ENCODE data around the gene ATF5. TPM values are rescaled to one million over a fixed set of nuclear protein-coding genes. Genes with fewer than 3 reads are reported as not detected.

The ATF5 gene
- 10 to 100 TPM; 52.3 to 73.6 TPM for total RNA-seq

- DNase-seq (peak; percentile 90 to 94), ATAC-seq (replicated peaks in 1 of 2) (peak; percentile 46 to 50)
- Mint-ChIP-seq H3K27ac (peak within 1 kb of the TSS; percentile 93), H3K9me3 (peaks cover 6% of the 10 kb centered on the region in 2 donors), H3K4me3 (peak within 1 kb of the TSS; percentile 90 to 99), H3K4me1 (ENCODE audit: low read depth) (peaks cover 91% of the 10 kb centered on the region), H3K36me3 (ENCODE audit: insufficient read depth in 2 of 2) (peaks cover 34 to 49% of the 10 kb centered on the region in 2 donors), H3K27me3 (ENCODE audit: low read depth) (no peaks in the 10 kb centered on the region)
Measured at GRCh38 chr19:49929121-49929610, at the start of gene ATF5, which contains the start of gene NUP62. Gene ATF5, plus strand, starts transcription at chr19:49929205. Its CDS starts 1,646 bp downstream, at chr19:49930851. Gene NUP62, minus strand, starts transcription at chr19:49929504. Its CDS starts 19,697 bp downstream, at chr19:49909807.

- no peak for DNase-seq
- H3K27ac Mint-ChIP-seq, result no peak overlapping the region
Measured at GRCh38 chr19:49879243-49879963, 49.6 kb upstream of the ATF5 start.

GRCh38 chr19:49880162-49880869 lies 48.7 kb upstream of the ATF5 start:
- no peak for DNase-seq
- ATAC-seq (replicated peaks in 1 of 2), result no peak
- Mint-ChIP-seq H3K36me3 (ENCODE audit: insufficient read depth in 2 of 2) (peaks cover 7 to 24% of the 10 kb centered on the region in 2 donors), H3K4me1 (ENCODE audit: low read depth) (peaks cover 26% of the 10 kb centered on the region), H3K4me3 (no peak overlapping the region), H3K27me3 (ENCODE audit: low read depth) (no peaks in the 10 kb centered on the region), H3K27ac (no peak overlapping the region), H3K9me3 (no peaks in the 10 kb centered on the region)

More at GRCh38 chr19:49879243-49879963, 49.6 kb upstream of the ATF5 start:
- Mint-ChIP-seq H3K4me1 (ENCODE audit: low read depth) (peaks cover 34% of the 10 kb centered on the region), H3K27me3 (ENCODE audit: low read depth) (no peaks in the 10 kb centered on the region), H3K36me3 (ENCODE audit: insufficient read depth in 2 of 2) (peaks cover 7 to 24% of the 10 kb centered on the region in 2 donors), H3K4me3 (peak overlapping the region in 1 of 2 donors; percentile 15), H3K9me3 (no peaks in the 10 kb centered on the region)
- ATAC-seq (replicated peaks in 1 of 2), result no peak

GRCh38 chr19:49881186-49881585 lies 47.8 kb upstream of the ATF5 start:
- DNase-seq (no peak), ATAC-seq (replicated peaks in 1 of 2) (no peak)
- Mint-ChIP-seq H3K27me3 (ENCODE audit: low read depth) (no peaks in the 10 kb centered on the region), H3K4me3 (no peak overlapping the region), H3K36me3 (ENCODE audit: insufficient read depth in 2 of 2) (peaks cover 9 to 23% of the 10 kb centered on the region in 2 donors), H3K27ac (peak overlapping the region; percentile 64), H3K4me1 (ENCODE audit: low read depth) (peaks cover 19% of the 10 kb centered on the region), H3K9me3 (no peaks in the 10 kb centered on the region)

GRCh38 chr19:49881672-49882394 lies 47.2 kb upstream of the ATF5 start:
- Mint-ChIP-seq H3K4me1 (ENCODE audit: low read depth) (peaks cover 19% of the 10 kb centered on the region), H3K9me3 (no peaks in the 10 kb centered on the region), H3K4me3 (no peak overlapping the region), H3K27ac (peak overlapping the region; percentile 65), H3K27me3 (ENCODE audit: low read depth) (no peaks in the 10 kb centered on the region), H3K36me3 (ENCODE audit: insufficient read depth in 2 of 2) (peaks cover 9 to 23% of the 10 kb centered on the region in 2 donors)
- DNase-seq (no peak), ATAC-seq (replicated peaks in 1 of 2) (no peak)

- Mint-ChIP-seq H3K4me3 (no peak overlapping the region), H3K4me1 (ENCODE audit: low read depth) (peaks cover 19% of the 10 kb centered on the region), H3K27ac (no peak overlapping the region), H3K9me3 (no peaks in the 10 kb centered on the region), H3K27me3 (ENCODE audit: low read depth) (no peaks in the 10 kb centered on the region), H3K36me3 (ENCODE audit: insufficient read depth in 2 of 2) (peaks cover 9 to 23% of the 10 kb centered on the region in 2 donors)
- ATAC-seq (replicated peaks in 1 of 2), result no peak
- no peak for DNase-seq
Measured at GRCh38 chr19:49882643-49883042, 46.4 kb upstream of the ATF5 start.

- no peak for ATAC-seq (replicated peaks in 1 of 2)
- H3K4me1 Mint-ChIP-seq (ENCODE audit: low read depth), result peaks cover 16% of the 10 kb centered on the region
- peaks cover 9 to 21% of the 10 kb centered on the region in 2 donors for H3K36me3 Mint-ChIP-seq (ENCODE audit: insufficient read depth in 2 of 2)
- H3K4me3 Mint-ChIP-seq, result no peak overlapping the region
- H3K27me3 Mint-ChIP-seq (ENCODE audit: low read depth), result no peaks in the 10 kb centered on the region
- H3K9me3 Mint-ChIP-seq, result no peaks in the 10 kb centered on the region
- H3K27ac Mint-ChIP-seq, result no peak overlapping the region
- DNase-seq, result no peak
Measured at GRCh38 chr19:49883094-49883493, 45.9 kb upstream of the ATF5 start.

GRCh38 chr19:49884109-49884508 lies 44.9 kb upstream of the ATF5 start:
- no peak for ATAC-seq (replicated peaks in 1 of 2)
- H3K4me1 Mint-ChIP-seq (ENCODE audit: low read depth), result peaks cover 7% of the 10 kb centered on the region
- H3K27me3 Mint-ChIP-seq (ENCODE audit: low read depth), result no peaks in the 10 kb centered on the region
- no peak for DNase-seq
- no peak overlapping the region for H3K27ac Mint-ChIP-seq
- H3K36me3 Mint-ChIP-seq (ENCODE audit: insufficient read depth in 2 of 2), result peaks cover 11 to 26% of the 10 kb centered on the region in 2 donors
- H3K9me3 Mint-ChIP-seq, result no peaks in the 10 kb centered on the region
- no peak overlapping the region for H3K4me3 Mint-ChIP-seq

- Mint-ChIP-seq H3K9me3 (no peaks in the 10 kb centered on the region), H3K4me1 (ENCODE audit: low read depth) (peaks cover 8% of the 10 kb centered on the region), H3K36me3 (ENCODE audit: insufficient read depth in 2 of 2) (peaks cover 12 to 29% of the 10 kb centered on the region in 2 donors), H3K27ac (no peak overlapping the region), H3K27me3 (ENCODE audit: low read depth) (no peaks in the 10 kb centered on the region), H3K4me3 (no peak overlapping the region)
- ATAC-seq (replicated peaks in 1 of 2) (no peak), DNase-seq (no peak)
Measured at GRCh38 chr19:49884760-49885159, 44.2 kb upstream of the ATF5 start.

GRCh38 chr19:49887037-49887664 lies 41.9 kb upstream of the ATF5 start:
- H3K4me3 Mint-ChIP-seq, result no peak overlapping the region
- DNase-seq, result no peak
- no peaks in the 10 kb centered on the region for H3K27me3 Mint-ChIP-seq (ENCODE audit: low read depth)
- H3K4me1 Mint-ChIP-seq (ENCODE audit: low read depth), result peaks cover 18% of the 10 kb centered on the region
- H3K9me3 Mint-ChIP-seq, result no peaks in the 10 kb centered on the region
- peaks cover 12 to 23% of the 10 kb centered on the region in 2 donors for H3K36me3 Mint-ChIP-seq (ENCODE audit: insufficient read depth in 2 of 2)
- no peak overlapping the region for H3K27ac Mint-ChIP-seq
- ATAC-seq (replicated peaks in 1 of 2), result no peak

GRCh38 chr19:49887665-49888509 lies 41.1 kb upstream of the ATF5 start:
- no peak for ATAC-seq (replicated peaks in 1 of 2)
- no peak for DNase-seq
- Mint-ChIP-seq H3K27ac (no peak overlapping the region), H3K9me3 (no peaks in the 10 kb centered on the region), H3K4me1 (ENCODE audit: low read depth) (peaks cover 26% of the 10 kb centered on the region), H3K27me3 (ENCODE audit: low read depth) (no peaks in the 10 kb centered on the region), H3K36me3 (ENCODE audit: insufficient read depth in 2 of 2) (peaks cover 15 to 21% of the 10 kb centered on the region in 2 donors), H3K4me3 (peak overlapping the region in 1 of 2 donors; percentile 29)

GRCh38 chr19:49888510-49888824 lies 40.5 kb upstream of the ATF5 start:
- ATAC-seq (replicated peaks in 1 of 2) (no peak), DNase-seq (no peak)
- Mint-ChIP-seq H3K27me3 (ENCODE audit: low read depth) (no peaks in the 10 kb centered on the region), H3K4me3 (peak overlapping the region; percentile 22 to 49), H3K27ac (no peak overlapping the region), H3K36me3 (ENCODE audit: insufficient read depth in 2 of 2) (peaks cover 11 to 17% of the 10 kb centered on the region in 2 donors), H3K9me3 (no peaks in the 10 kb centered on the region), H3K4me1 (ENCODE audit: low read depth) (peaks cover 32% of the 10 kb centered on the region)
